CD14-positive monocyte (primary cell): ENCODE data around the gene PIGR. TPM values are rescaled to one million over a fixed set of nuclear protein-coding genes. Genes with fewer than 3 reads are reported as not detected.

Experiments used
- DNase-seq, 3 donors: peaks; one replicate each; pipeline ENCODE4 v3.0.0-alpha.2; 2011 to 2022
- H2AFZ ChIP-seq: 2 replicates; pipeline ENCODE4 v1.6.0; 2012; ENCODE audit warnings: mild to moderate bottlenecking, low read depth, low read length, inconsistent platforms; ENCODE audit not compliant: insufficient read depth, poor library complexity, severe bottlenecking
- H3K27ac ChIP-seq, 2 donors: 1 replicate in 1 of 2; 2 replicates in 1 of 2; pipeline ENCODE4 v1.5.1; 2012 to 2013; ENCODE audit warnings: low read length in 2 of 2, control low read depth in 1 of 2, inconsistent platforms in 1 of 2, low read depth in 1 of 2, mild to moderate bottlenecking in 1 of 2
- H3K27me3 ChIP-seq, 2 donors: one replicate each; pipeline versions ENCODE4 v1.6.0 to v1.6.1; 2011 to 2013; ENCODE audit warnings: low read length in 2 of 2; ENCODE audit not compliant: control insufficient read depth in 2 of 2, insufficient read depth in 2 of 2
- H3K36me3 ChIP-seq, 2 donors: replicated peaks in 1 of 2; 1 replicate in 1 of 2; 2 replicates in 1 of 2; pipeline versions ENCODE4 v1.5.1 to v1.6.1; 2012 to 2013; ENCODE audit warnings: low read length in 2 of 2, control low read depth in 1 of 2, inconsistent platforms in 1 of 2, mild to moderate bottlenecking in 1 of 2; ENCODE audit not compliant: insufficient read depth in 2 of 2, control insufficient read depth in 1 of 2
- H3K4me1 ChIP-seq, 2 donors: 1 replicate in 1 of 2; 2 replicates in 1 of 2; pipeline versions ENCODE4 v1.5.1 to v1.6.1; 2012 to 2013; ENCODE audit warnings: low read length in 2 of 2, control low read depth in 1 of 2, inconsistent platforms in 1 of 2, mild to moderate bottlenecking in 1 of 2, moderate library complexity in 1 of 2; ENCODE audit not compliant: insufficient read depth in 2 of 2, control insufficient read depth in 1 of 2
- H3K4me2 ChIP-seq: replicated peaks from 2 replicates; pipeline ENCODE3; 2012; ENCODE audit warnings: low read length, moderate library complexity, mild to moderate bottlenecking; ENCODE audit not compliant: poor library complexity, severe bottlenecking; ENCODE audit errors: extremely low read depth
- H3K4me3 ChIP-seq, 3 experiments: fragments of 200-600 bp in 1 of 3; sonication (generic) in 1 of 3; replicated peaks in 1 of 3; 1 replicate in 2 of 3; 2 replicates in 1 of 3; pipeline ENCODE4 v1.5.1; 2011 to 2013; ENCODE audit warnings: low read length in 3 of 3, mild to moderate bottlenecking in 3 of 3, control low read depth in 2 of 3, low read depth in 2 of 3, inconsistent platforms in 1 of 3, moderate library complexity in 1 of 3
- H3K79me2 ChIP-seq: 2 replicates; pipeline ENCODE4 v1.6.0; 2012; ENCODE audit warnings: mild to moderate bottlenecking, control low read depth, inconsistent platforms, low read length, moderate library complexity; ENCODE audit not compliant: insufficient read depth
- H3K9ac ChIP-seq: 2 replicates; pipeline ENCODE4 v1.6.0; 2017; ENCODE audit warnings: low read length, mild to moderate bottlenecking; ENCODE audit not compliant: insufficient read depth, poor library complexity, severe bottlenecking
- H3K9me3 ChIP-seq, 2 donors: replicated peaks in 1 of 2; 1 replicate in 1 of 2; 2 replicates in 1 of 2; pipeline versions ENCODE4 v1.5.1 to v1.6.1; 2012 to 2013; ENCODE audit warnings: low read length in 2 of 2, control low read depth in 1 of 2; ENCODE audit not compliant: control insufficient read depth in 1 of 2, insufficient read depth in 1 of 2
- H4K20me1 ChIP-seq: 2 replicates; pipeline ENCODE4 v1.6.0; 2012; ENCODE audit warnings: mild to moderate bottlenecking, low read length, control low read depth, moderate library complexity; ENCODE audit not compliant: insufficient read depth
- H3K27ac Mint-ChIP-seq, 7 donors: one replicate each; pipeline ENCODE4 v1.8.0; 2020; ENCODE audit warnings: mild to moderate bottlenecking in 7 of 7, mixed read lengths in 7 of 7, moderate library complexity in 6 of 7, inconsistent platforms in 2 of 7
- H3K27me3 Mint-ChIP-seq, 3 donors: one replicate each; pipeline ENCODE4 v1.8.0; 2021 to 2022; ENCODE audit warnings: low read depth in 3 of 3, mild to moderate bottlenecking in 3 of 3, mixed read lengths in 3 of 3, moderate library complexity in 3 of 3, inconsistent platforms in 1 of 3
- H3K36me3 Mint-ChIP-seq, 2 donors: one replicate each; pipeline ENCODE4 v1.8.0; 2020; ENCODE audit warnings: mixed read lengths in 2 of 2, inconsistent platforms in 1 of 2, mild to moderate bottlenecking in 1 of 2
- H3K4me1 Mint-ChIP-seq: one replicate; pipeline ENCODE4 v1.8.0; 2020; ENCODE audit warnings: mild to moderate bottlenecking, mixed read lengths
- H3K4me3 Mint-ChIP-seq, 2 donors: one replicate each; pipeline ENCODE4 v1.8.0; 2020; ENCODE audit warnings: mild to moderate bottlenecking in 2 of 2, mixed read lengths in 2 of 2, moderate library complexity in 1 of 2
- H3K9me3 Mint-ChIP-seq, 7 donors: one replicate each; pipeline ENCODE4 v1.8.0; 2020 to 2022; ENCODE audit warnings: mixed read lengths in 7 of 7, mild to moderate bottlenecking in 6 of 7, moderate library complexity in 6 of 7, inconsistent platforms in 2 of 7
- WGBS: methylation state at CpG from one replicate; pipeline ENCODE4 v1.1.5; 2013; ENCODE audit warnings: missing lambda C conversion rate; ENCODE audit not compliant: insufficient coverage; 5-methylcytosine and 5-hydroxymethylcytosine counted together
- intact Hi-C, 2 donors: fragments of 100-400 bp; cut with micrococcal nuclease; formaldehyde crosslinking; loops; one replicate each; pipeline versions ENCODE4 v1.15.0 to v1.15.1; 2023
- polyA plus RNA-seq, 3 donors: library from polyadenylated mRNA; depleted of rRNA in 1 of 3; unstranded in 2 of 3; stranded (reverse) in 1 of 3; fragments of 300-500 nt in 2 of 3; fragments of >200 nt in 1 of 3; fragmentation: Illumina TruSeq in 2 of 3; gene quantifications; 1 replicate in 2 of 3; 2 replicates in 1 of 3; pipeline ENCODE4 v1.2.3, GENCODE V29; 2012 to 2021
- TF ChIP-seq, protein P1 (sequence below): fragments of 200-600 bp; IDR thresholded peaks from one replicate; pipeline ENCODE4 v1.8.0; 2022; ENCODE audit warnings: antibody characterized with exemption, mild to moderate bottlenecking

PIGR gene
- polyA plus RNA-seq, 3 donors: 0.01 TPM; not detected in 2

DNA sequence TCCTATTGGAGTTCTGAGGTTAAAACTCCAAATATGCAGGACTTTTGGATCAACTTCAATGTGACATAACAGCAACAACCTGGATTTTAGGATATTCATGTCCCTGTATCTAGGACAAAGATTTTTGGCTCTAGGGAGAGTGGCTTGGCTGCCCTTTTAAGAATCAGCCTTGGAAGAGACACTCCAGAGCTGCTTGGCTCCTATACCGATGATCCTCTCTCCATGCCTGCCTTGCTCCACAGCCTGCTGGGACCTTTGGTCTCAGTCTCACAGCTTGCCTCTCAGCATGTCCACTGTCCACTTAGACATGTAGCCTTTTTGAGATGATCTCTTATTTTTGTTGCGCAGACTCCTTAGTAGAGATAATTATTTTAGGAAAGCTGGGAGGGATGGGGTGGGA, 20.0 kb downstream of the PIGR start:
- TF ChIP-seq, protein P1, sequence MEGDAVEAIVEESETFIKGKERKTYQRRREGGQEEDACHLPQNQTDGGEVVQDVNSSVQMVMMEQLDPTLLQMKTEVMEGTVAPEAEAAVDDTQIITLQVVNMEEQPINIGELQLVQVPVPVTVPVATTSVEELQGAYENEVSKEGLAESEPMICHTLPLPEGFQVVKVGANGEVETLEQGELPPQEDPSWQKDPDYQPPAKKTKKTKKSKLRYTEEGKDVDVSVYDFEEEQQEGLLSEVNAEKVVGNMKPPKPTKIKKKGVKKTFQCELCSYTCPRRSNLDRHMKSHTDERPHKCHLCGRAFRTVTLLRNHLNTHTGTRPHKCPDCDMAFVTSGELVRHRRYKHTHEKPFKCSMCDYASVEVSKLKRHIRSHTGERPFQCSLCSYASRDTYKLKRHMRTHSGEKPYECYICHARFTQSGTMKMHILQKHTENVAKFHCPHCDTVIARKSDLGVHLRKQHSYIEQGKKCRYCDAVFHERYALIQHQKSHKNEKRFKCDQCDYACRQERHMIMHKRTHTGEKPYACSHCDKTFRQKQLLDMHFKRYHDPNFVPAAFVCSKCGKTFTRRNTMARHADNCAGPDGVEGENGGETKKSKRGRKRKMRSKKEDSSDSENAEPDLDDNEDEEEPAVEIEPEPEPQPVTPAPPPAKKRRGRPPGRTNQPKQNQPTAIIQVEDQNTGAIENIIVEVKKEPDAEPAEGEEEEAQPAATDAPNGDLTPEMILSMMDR: no peak
- Mint-ChIP-seq H3K9me3 (peaks cover 0 to 6% (median 0%) of the 10 kb centered on the region in 7 donors), H3K27ac (peak overlapping the region in 3 of 7 donors; percentile 38 to 68 (median 45)), H3K4me1 (peaks cover 31% of the 10 kb centered on the region), H3K4me3 (no peak overlapping the region), H3K27me3 (peaks cover 0 to 3% (median 2%) of the 10 kb centered on the region in 3 donors), H3K36me3 (peaks cover 0 to 4% of the 10 kb centered on the region in 2 donors)
- no peaks in the 10 kb centered on the region for H3K36me3 ChIP-seq
- H3K4me2 ChIP-seq: no peak overlapping the region
- H3K9ac ChIP-seq: no peak overlapping the region
- 100% methylated on average over 1 of the region's 2 CpGs for WGBS
- no peak overlapping the region for H3K27ac ChIP-seq
- no peak overlapping the region for H2AFZ ChIP-seq
- H4K20me1 ChIP-seq: no peaks in the 10 kb centered on the region
- intact Hi-C loops: no loop called here
- H3K4me3 ChIP-seq: no peak overlapping the region
- no peaks in the 10 kb centered on the region for H3K9me3 ChIP-seq
- DNase-seq: no peak
- H3K79me2 ChIP-seq: no peaks in the 10 kb centered on the region
- H3K27me3 ChIP-seq: no peaks in the 10 kb centered on the region
- peaks cover 77 to 86% of the 10 kb centered on the region in 2 donors for H3K4me1 ChIP-seq

DNA sequence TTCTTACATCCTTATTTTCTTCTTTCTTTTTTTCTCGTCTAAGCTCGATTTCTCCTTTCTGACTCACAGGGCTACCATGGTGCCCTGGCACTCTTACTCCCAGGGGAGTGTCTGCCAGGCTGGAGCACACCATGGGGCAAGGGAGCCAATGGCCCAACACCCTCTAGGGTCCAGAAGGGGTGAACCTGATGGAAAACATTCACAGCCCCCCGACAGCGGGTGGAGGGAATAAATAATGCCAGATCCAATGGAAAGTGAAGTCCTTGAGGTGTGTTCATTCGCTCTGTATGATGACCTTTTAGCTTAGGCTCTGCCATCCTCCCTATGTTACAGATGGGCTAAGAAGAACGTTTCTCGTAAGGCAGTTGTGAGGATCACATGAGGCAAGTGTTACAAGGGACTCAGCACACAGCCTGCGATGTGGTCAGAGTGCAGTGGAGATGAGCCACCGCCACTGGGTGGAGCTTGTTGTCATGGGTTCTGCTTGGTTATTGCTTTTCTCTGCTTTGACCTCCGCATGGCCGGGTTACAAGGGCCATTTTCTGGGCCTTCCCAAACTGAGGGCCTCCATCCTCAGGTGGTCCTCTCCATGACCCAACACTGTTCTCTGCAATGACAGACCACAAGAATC, 21.0 kb downstream of the PIGR start:
- Histone ChIP-seq H3K27ac (peak overlapping the region; percentile 67 to 82), H3K9me3 (no peaks in the 10 kb centered on the region), H3K4me3 (no peak overlapping the region), H3K4me1 (peaks cover 74 to 82% of the 10 kb centered on the region in 2 donors), H3K9ac (no peak overlapping the region), H3K79me2 (no peaks in the 10 kb centered on the region), H4K20me1 (no peaks in the 10 kb centered on the region), H3K36me3 (no peaks in the 10 kb centered on the region), H3K4me2 (no peak overlapping the region), H3K27me3 (no peaks in the 10 kb centered on the region), H2AFZ (no peak overlapping the region)
- peak; percentile 82 to 84 (median 84) for DNase-seq
- Mint-ChIP-seq H3K27ac (no peak overlapping the region), H3K27me3 (peaks cover 0 to 6% (median 0%) of the 10 kb centered on the region in 3 donors), H3K9me3 (peaks cover 0 to 6% (median 0%) of the 10 kb centered on the region in 7 donors), H3K36me3 (peaks cover 0 to 2% of the 10 kb centered on the region in 2 donors), H3K4me3 (no peak overlapping the region), H3K4me1 (peaks cover 21% of the 10 kb centered on the region)
- intact Hi-C loops: no loop called here
- TF ChIP-seq, protein P1: no peak
- WGBS: 63% methylated on average over 7 of the region's 11 CpGs
